SH-SY5Y (cell line): ENCODE results near the gene ABHD16B.

Experiments used
- GATA2 ChIP-seq: IDR thresholded peaks from 2 replicates; pipeline ENCODE4 v1.6.1; 2011; ENCODE audit warnings: mild to moderate bottlenecking, low read depth, low read length
- GATA3 ChIP-seq: IDR thresholded peaks from 2 replicates; pipeline ENCODE4 v1.6.1; 2011; ENCODE audit warnings: low read depth, mild to moderate bottlenecking, low read length, moderate library complexity

The ABHD16B gene

DNA sequence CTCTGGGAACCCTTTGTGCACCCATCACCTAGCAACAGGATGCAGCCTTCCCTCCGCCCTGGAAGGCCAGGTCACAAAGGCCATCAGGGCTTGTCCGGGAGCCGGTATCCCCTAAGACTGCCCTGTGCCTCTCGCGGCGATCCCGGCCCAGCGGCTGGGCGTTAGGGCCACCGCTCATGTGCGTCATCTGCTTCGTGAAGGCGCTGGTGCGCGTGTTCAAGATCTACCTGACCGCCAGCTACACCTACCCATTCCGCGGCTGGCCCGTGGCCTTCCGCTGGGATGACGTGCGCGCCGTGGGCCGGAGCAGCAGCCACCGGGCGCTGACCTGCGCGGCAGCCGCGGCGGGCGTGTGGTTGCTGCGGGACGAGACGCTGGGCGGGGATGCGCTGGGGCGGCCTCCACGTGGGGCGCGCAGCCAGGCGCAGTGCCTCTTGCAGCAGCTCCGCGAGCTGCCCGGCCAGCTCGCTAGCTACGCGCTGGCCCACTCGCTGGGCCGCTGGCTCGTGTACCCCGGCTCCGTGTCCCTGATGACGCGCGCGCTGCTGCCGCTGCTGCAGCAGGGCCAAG, at the start of gene ABHD16B:
ABHD16B (plus strand) TSS at position 134 of the 570 bp plus-strand sequence; CDS start at position 177, 43 bp downstream.
- TF ChIP-seq GATA3 = no peak

DNA sequence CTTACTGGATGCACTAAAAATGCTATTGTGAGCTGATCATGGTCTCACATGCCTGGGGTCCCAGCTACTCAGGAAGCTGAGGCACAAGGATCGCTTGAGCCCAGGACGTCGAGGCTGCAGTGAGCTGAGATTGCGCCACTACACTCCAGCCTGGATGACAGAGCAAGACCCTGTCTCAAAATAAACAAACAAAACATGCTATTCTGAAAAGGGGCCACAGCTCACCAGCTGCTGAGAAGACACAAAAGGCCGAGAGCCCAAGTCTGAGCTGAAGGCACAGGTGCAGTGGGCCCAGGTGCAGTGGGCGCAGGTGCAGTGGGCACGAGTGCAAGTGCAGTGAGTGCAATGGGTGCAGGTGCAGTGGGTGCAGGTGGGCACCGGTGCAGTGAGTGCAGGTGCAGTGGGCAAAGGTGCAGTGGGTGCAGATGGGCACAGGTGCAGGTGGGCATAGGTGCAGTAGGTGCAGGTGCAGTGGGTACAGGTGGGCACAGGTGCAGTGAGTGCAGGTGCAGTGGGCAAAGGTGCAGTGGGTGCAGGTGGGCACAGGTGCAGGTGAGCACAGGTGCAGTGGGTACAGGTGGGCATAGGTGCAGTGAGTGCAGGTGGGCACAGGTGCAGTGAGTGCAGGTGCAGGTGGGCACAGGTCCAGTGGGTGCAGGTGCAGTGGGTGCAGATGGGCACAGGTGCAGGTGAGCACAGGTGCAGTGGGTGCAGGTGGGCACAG, 46.2 kb upstream of the ABHD16B start:
- TF ChIP-seq GATA2 (no peak), GATA3 (no peak)

DNA sequence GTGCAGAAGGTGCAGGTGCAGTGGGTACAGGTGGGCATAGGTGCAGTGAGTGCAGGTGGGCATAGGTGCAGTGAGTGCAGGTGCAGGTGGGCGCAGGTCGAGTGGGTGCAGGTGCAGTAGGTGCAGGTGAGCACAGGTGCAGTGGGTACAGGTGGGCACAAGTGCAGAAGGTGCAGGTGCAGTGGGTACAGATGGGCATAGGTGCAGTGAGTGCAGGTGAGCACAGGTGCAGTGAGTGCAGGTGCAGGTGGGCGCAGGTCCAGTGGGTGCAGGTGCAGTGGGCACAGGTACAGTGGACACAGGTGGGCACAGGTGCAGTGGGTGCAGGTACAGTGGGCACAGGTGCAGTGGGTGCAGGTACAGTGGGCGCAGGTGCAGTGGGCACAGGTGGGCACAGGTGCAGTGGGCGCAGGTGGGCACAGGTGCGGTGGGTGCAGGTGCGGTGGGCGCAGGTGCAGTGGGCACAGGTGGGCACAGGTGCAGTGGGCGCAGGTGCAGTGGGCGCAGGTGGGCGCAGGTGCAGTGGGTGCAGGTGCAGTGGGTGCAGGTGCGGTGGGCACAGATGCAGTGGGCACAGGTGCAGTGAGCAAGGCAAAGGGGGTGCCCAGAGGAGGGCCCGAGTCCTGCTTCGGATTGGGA, 45.6 kb upstream of the ABHD16B start:
- TF ChIP-seq GATA3 (no peak), GATA2 (no peak)

DNA sequence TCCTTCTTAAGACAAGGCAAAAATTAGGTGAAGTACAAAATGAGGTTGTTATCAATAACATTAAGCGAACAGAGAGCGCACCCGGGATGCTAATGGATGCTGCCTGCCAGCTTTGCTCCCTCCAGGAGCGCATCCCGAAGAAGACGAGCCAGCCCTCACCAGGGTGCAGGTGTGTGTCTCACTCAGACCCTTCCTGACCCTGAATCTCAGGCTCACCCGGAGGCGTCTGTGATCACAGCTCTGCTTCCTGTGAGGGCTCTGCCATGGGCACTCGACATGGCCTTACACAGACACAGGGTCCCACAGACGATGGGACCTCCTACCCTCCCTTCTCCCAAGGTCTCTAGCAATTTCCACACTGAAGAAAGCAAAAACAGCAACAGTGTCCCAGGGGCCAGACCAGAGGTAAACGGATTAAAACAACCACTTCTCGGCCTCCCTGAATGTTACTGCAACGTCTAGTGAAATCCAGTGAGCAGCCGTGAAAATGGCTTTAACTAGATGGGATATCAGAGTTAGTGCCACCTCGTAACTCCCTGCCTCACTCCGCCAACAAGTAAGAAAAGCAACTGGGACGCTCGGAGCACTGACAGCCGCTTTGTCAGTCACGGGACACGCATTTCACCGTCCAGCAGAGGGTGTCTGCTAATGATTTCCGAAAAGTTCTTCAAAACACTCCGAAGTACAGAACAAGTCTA, 41.9 kb upstream of the ABHD16B start:
- no peak for TF ChIP-seq GATA2
- TF ChIP-seq GATA3 = no peak

DNA sequence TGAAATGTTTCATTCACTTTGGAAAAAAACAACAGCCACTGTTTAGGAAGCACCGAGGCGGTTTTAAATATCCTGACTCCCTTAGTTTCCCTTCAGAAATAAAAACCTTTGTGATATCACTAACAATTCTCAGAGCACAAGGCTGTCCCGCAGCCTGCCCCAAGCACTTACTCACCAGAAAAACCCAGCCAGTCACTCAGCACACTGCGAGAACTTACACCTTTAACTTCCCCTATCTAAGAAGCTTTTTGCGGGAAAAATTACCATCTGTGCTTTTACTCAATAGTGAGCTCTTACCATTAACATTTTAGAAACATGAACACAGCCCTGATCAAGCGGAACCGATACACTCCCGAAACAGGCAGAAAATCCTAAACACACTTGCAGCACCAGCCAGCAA, 39.5 kb upstream of the ABHD16B start:
- TF ChIP-seq GATA2 (no peak), GATA3 (no peak)

DNA sequence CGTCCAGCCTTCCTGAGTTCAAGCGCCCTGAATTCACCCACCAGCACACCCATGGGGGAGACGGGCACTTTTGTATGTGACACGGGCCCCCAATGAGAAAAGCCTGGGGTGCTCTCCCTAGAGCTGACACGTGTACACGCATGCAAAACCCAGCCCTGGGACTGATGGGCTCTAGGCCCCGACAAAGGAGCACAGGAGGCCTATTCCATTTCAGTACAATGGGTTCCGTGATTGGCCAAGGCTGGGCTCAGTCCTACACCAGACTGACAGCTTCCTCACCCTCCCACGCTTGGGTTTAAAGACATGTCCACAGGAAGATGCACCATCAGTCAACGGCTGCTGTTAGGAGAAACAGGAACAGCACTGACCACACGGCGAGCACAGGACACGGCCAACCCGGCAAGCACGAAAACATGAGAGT, 39.0 kb upstream of the ABHD16B start:
- TF ChIP-seq GATA2 (no peak), GATA3 (no peak)

DNA sequence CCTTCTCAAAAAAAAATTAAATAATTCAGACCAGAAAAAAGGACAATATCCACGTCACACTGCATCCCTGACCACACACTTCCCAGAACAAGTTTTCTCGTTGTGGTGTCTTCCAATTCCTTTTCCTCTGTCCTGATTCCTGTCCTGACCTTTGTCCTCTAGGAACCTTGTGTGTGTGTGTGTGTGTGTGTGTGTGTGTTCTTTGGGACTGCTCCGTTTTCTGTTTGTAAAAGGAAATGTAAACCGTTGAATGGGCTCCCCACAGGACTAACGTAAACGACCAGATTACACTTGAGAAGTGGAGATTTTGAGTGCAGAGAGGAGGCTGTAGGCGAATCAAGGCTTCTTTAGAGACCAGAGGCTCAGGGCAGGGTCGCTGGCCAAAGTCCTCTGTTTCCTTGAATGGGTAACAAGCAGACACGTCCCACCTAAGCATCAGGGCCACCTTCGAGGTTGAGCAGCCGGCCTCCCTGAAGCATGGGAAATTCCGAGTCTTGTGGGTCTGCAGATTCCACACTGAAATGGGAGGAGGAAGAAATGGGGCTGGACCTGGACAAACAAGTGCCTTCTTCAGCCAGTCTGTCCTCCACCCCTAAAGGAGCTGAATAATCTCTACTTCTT, 37.5 kb upstream of the ABHD16B start:
- TF ChIP-seq GATA2 (no peak), GATA3 (no peak)

DNA sequence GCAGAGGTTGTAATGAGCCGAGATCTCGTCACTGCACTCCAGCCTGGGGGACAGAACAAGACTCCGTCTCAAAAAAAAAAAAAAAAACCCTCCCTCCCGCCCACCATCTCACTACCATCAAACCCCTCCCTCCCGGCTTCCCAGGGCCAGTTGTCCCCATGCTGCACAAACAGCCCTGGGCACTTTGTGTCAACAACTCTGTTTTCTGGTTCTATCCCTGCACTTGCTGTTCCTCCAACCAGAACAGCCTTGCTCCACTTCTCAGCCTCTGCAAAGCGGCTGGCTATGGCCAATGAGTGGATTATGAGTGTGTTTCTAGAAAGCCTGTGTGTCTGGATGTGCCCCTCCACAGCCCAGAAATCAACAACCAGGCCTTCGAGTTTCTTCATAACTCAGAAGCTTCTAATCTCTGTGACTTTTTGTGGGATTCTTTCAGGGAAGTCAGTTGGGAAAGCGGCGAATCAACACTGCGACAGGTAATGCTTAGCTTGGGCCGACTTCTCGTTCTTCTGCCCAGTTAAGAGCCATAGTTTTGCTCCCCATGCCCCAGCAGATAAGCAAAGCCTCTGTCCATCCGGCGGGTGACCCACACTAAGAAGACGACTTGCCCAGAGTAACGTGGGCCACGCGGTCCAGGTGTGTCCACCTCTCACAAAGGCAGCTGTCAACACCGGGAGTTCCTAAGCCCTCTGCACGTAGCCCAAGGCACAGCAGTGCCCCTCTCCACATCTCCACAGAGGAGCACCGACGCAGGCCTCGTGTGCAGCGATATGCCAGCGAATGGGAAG, 35.8 kb upstream of the ABHD16B start:
- TF ChIP-seq GATA3 (no peak), GATA2 (no peak)

DNA sequence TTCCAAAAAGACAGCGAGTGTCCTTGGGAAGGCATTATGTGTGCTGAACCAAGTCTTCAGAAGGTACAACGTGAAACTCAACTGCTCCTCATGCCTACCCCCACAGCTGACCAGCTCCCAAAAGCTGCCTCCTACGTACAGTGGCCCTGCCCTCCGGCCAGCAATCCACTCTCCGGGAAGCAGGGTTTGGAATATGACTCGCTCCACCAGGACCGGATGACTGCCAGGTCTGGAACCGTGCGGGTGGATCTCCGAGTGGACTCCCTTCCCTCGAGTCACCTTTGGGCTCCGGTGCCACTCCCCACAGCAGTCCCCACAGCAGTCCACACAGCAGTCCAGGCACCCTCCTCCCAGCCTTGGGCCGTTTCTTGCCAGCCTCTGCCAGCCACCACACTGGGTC, 34.5 kb upstream of the ABHD16B start:
- TF ChIP-seq GATA2 (no peak), GATA3 (no peak)

DNA sequence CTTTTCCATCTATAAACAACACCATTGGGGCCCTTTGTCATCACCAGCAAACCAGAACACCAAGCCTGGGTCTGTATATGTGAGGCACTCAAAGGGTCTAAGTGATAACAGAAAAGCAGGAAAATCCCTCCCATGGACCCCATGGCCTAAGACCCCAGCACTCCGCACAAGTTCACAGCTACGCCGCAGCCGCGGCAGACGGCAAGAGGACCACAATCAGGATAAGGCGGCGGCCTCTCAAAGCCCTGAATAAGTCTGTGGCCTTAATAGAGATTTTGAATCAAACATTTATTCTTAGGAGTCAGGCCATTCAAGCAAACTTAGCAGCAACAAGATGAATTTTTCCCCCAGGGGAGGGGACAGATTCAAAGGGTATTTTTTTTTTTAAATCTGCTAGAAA, 33.2 kb upstream of the ABHD16B start:
- TF ChIP-seq GATA3 (no peak), GATA2 (no peak)

DNA sequence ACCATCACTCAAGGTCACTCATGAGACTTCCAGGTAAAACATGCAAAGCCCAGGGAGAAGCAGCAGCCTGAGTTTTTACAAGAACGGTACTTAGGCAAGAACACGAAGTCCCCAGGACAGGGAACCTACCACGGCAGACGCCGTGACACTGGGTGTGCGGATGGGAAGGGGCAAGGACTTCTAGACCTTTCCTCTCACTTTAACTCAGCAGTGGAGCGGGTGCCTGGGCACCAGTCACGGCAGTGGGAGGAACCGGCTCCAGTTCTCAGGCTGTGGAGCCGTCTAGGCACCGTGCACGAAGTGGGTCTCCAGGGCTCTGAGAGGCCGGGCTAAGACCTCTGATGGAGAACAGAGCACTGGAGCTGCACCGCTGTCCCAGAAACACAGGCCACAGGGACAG, 32.8 kb upstream of the ABHD16B start:
- TF ChIP-seq GATA3 (no peak), GATA2 (no peak)

DNA sequence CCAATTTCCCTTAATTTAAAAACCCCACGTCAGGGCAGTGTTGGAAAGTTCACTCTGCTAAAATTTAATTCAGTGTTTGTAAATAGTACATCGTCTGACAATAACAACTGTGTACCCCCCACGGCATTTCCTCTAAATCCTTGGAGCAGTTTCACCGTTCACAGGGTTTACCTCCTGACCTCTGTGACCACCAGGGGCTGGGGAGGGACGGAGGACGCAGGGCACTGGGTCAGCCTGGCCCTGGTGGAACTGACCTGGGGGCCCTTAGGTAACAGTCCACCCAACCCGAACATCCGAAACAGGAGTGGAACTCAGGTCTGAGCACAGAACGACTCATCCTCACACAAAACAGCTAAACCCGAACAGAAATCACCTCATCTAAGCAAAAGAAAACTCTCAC, 32.3 kb upstream of the ABHD16B start:
- TF ChIP-seq GATA2 (no peak), GATA3 (no peak)

DNA sequence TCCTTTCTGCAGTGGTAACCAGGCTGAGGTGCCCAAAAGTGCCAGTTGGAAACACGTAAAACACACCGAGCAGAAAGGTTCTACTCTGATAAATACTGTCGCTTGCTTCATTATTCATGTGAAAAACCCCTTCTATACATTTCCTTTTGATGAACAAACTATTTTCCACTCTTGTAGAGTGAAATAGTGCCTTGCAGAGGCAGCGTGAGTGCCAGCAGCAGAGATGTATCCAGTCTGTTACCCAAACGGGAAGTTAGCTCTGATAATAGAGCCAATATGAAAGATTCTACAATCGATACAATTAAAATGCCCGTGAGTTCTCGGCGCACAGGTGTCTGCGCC, 31.7 kb upstream of the ABHD16B start:
- TF ChIP-seq GATA2 = no peak
- TF ChIP-seq GATA3 = no peak
